Vagina (tissue), 2 donors: ENCODE measurements around the gene HMCN2. TPM values are rescaled to one million over a fixed set of nuclear protein-coding genes. Genes with fewer than 3 reads are reported as not detected.

Experiments
- DNase-seq, 2 donors: peaks; one replicate each; pipeline ENCODE4 v3.0.0-alpha.2; 2017; ENCODE audit errors: extremely low spot score in 2 of 2
- H3K27ac ChIP-seq: fragments of 200-600 bp; sonication (generic); one replicate; pipeline ENCODE4 v1.5.1; 2019
- H3K27me3 ChIP-seq: fragments of 200-600 bp; sonication (generic); one replicate; pipeline ENCODE4 v1.5.1; 2019
- H3K36me3 ChIP-seq, 2 donors: fragments of 200-600 bp; sonication (generic); one replicate each; pipeline ENCODE4 v1.5.1; 2017 to 2019
- H3K4me1 ChIP-seq: fragments of 200-600 bp; sonication (generic); one replicate; pipeline ENCODE4 v1.5.1; 2019
- H3K4me3 ChIP-seq, 2 donors: fragments of 200-600 bp; sonication (generic); 1 replicate in 1 of 2; 2 replicates in 1 of 2; pipeline ENCODE4 v1.5.1; 2016 to 2019
- H3K9me3 ChIP-seq: fragments of 200-600 bp; sonication (generic); one replicate; pipeline ENCODE4 v1.5.1; 2019
- CTCF ChIP-seq, 3 experiments: fragments of 450-650 bp in 2 of 3; fragments of 200-600 bp in 1 of 3; sonication (generic) in 1 of 3; IDR thresholded peaks; one replicate each; pipeline ENCODE4 v1.5.1; 2017 to 2019; ENCODE audit warnings: antibody characterized with exemption in 3 of 3, mild to moderate bottlenecking in 2 of 3, moderate library complexity in 2 of 3
- POLR2A ChIP-seq, 2 donors: fragments of 450-650 bp; IDR thresholded peaks; one replicate each; pipeline ENCODE4 v1.6.1; 2017; ENCODE audit warnings: antibody characterized with exemption in 2 of 2, mild to moderate bottlenecking in 2 of 2, moderate library complexity in 2 of 2
- POLR2AphosphoS5 ChIP-seq, 2 donors: sonication (generic); formaldehyde crosslinking; IDR thresholded peaks; one replicate each; pipeline ENCODE4 v1.9.0; 2017; ENCODE audit warnings: antibody characterized with exemption in 2 of 2, mild to moderate bottlenecking in 2 of 2, low read depth in 1 of 2; ENCODE audit not compliant: insufficient read depth in 1 of 2
- intact Hi-C: fragments of 100-400 bp; cut with DNase I; formaldehyde crosslinking; loops from one replicate; pipeline ENCODE4 v1.15.1; 2023
- total RNA-seq: library from RNA; depleted of rRNA; stranded (reverse); fragments of >200 nt; gene quantifications from one replicate; pipeline ENCODE4 v1.2.3, GENCODE V29; 2016

The HMCN2 gene
- total RNA-seq, 1 donor from 2014 or later, result 5.2 TPM

- no peaks in the 10 kb centered on the region for H3K27me3 ChIP-seq
- DNase-seq, result no peak
- TF ChIP-seq POLR2A (IDR thresholded peaks at IDR 0.05) (no peak), POLR2AphosphoS5 (IDR thresholded peaks at IDR 0.05; ENCODE audit: insufficient read depth in 1 of 2, low read depth in 1 of 2) (no peak), CTCF (IDR thresholded peaks at IDR 0.05) (no peak)
- no peak overlapping the region for H3K27ac ChIP-seq
- intact Hi-C loops, result no loop called here
- peaks cover 5% of the 10 kb centered on the region for H3K4me1 ChIP-seq
- H3K36me3 ChIP-seq, result no peaks in the 10 kb centered on the region
- H3K9me3 ChIP-seq, result no peaks in the 10 kb centered on the region
- H3K4me3 ChIP-seq, result no peak overlapping the region
These were observed 160.3 kb downstream of the HMCN2 start for GRCh38 chr9:130425741-130426466.

- intact Hi-C loops, result no loop called here
- no peaks in the 10 kb centered on the region for H3K36me3 ChIP-seq
These were observed 160.9 kb downstream of the HMCN2 start for GRCh38 chr9:130426467-130426773.

GRCh38 chr9:130426883-130427282, 161.3 kb downstream of the HMCN2 start:
- H3K4me3 ChIP-seq, result no peak overlapping the region
- intact Hi-C loops, result no loop called here
- H3K9me3 ChIP-seq, result no peaks in the 10 kb centered on the region
- H3K27me3 ChIP-seq, result no peaks in the 10 kb centered on the region
- no peaks in the 10 kb centered on the region for H3K36me3 ChIP-seq
- DNase-seq, result no peak
- TF ChIP-seq POLR2AphosphoS5 (IDR thresholded peaks at IDR 0.05; ENCODE audit: insufficient read depth in 1 of 2, low read depth in 1 of 2) (peak in 1 of 2 donors; percentile 18), POLR2A (IDR thresholded peaks at IDR 0.05) (no peak), CTCF (IDR thresholded peaks at IDR 0.05) (no peak)
- H3K4me1 ChIP-seq, result peaks cover 5% of the 10 kb centered on the region
- no peak overlapping the region for H3K27ac ChIP-seq

More at GRCh38 chr9:130426467-130426773, 160.9 kb downstream of the HMCN2 start:
- Histone ChIP-seq H3K4me3 (no peak overlapping the region), H3K4me1 (peaks cover 5% of the 10 kb centered on the region), H3K9me3 (no peaks in the 10 kb centered on the region), H3K27me3 (no peaks in the 10 kb centered on the region), H3K27ac (no peak overlapping the region)
- TF ChIP-seq POLR2AphosphoS5 (IDR thresholded peaks at IDR 0.05; ENCODE audit: insufficient read depth in 1 of 2, low read depth in 1 of 2) (no peak), CTCF (IDR thresholded peaks at IDR 0.05) (no peak), POLR2A (IDR thresholded peaks at IDR 0.05) (no peak)
- no peak for DNase-seq

- Histone ChIP-seq H3K36me3 (no peaks in the 10 kb centered on the region), H3K9me3 (no peaks in the 10 kb centered on the region), H3K27ac (no peak overlapping the region), H3K4me1 (peaks cover 5% of the 10 kb centered on the region), H3K4me3 (no peak overlapping the region), H3K27me3 (no peaks in the 10 kb centered on the region)
- TF ChIP-seq CTCF (IDR thresholded peaks at IDR 0.05) (no peak), POLR2AphosphoS5 (IDR thresholded peaks at IDR 0.05; ENCODE audit: insufficient read depth in 1 of 2, low read depth in 1 of 2) (no peak), POLR2A (IDR thresholded peaks at IDR 0.05) (no peak)
- intact Hi-C loops, result no loop called here
- no peak for DNase-seq
These were observed 161.8 kb downstream of the HMCN2 start for GRCh38 chr9:130427326-130427725.

- no peak for DNase-seq
- Histone ChIP-seq H3K4me3 (no peak overlapping the region), H3K27me3 (no peaks in the 10 kb centered on the region), H3K4me1 (peaks cover 13% of the 10 kb centered on the region), H3K27ac (no peak overlapping the region), H3K9me3 (no peaks in the 10 kb centered on the region), H3K36me3 (no peaks in the 10 kb centered on the region)
- intact Hi-C loops, result no loop called here
- TF ChIP-seq CTCF (IDR thresholded peaks at IDR 0.05) (no peak), POLR2A (IDR thresholded peaks at IDR 0.05) (no peak), POLR2AphosphoS5 (IDR thresholded peaks at IDR 0.05; ENCODE audit: insufficient read depth in 1 of 2, low read depth in 1 of 2) (no peak)
These were observed 162.6 kb downstream of the HMCN2 start for GRCh38 chr9:130428086-130428665.
